Astrocyte of the hippocampus (primary cell): Measurements from ENCODE around the gene SLC7A7.
"Not testable (repeated sequence)": the region's sequence is repeated elsewhere in the genome, so short reads cannot be mapped to it uniquely, and the experiment has no call there.

Source experiments
- DNase-seq: peaks from one replicate; pipeline ENCODE4 v3.0.0; 2011; ENCODE audit warnings: low read depth, low spot score

The SLC7A7 gene

GRCh38 chr14:22757972-22758650, 57.1 kb downstream of the SLC7A7 start:
- DNase-seq = not testable (repeated sequence)

- no peak for DNase-seq
These were observed 61.6 kb downstream of the SLC7A7 start for GRCh38 chr14:22753586-22753985.

- DNase-seq = peak; percentile 33
These were observed 62.8 kb downstream of the SLC7A7 start for GRCh38 chr14:22752422-22752821.

GRCh38 chr14:22748631-22749068, 66.6 kb downstream of the SLC7A7 start:
- no peak for DNase-seq

GRCh38 chr14:22748206-22748605, 67.0 kb downstream of the SLC7A7 start:
- DNase-seq = no peak

GRCh38 chr14:22747769-22748168, 67.5 kb downstream of the SLC7A7 start:
- no peak for DNase-seq

GRCh38 chr14:22740020-22740419, 75.2 kb downstream of the SLC7A7 start:
- DNase-seq = no peak

GRCh38 chr14:22739423-22739822, 75.8 kb downstream of the SLC7A7 start:
- DNase-seq = no peak

GRCh38 chr14:22737052-22737451, 78.2 kb downstream of the SLC7A7 start:
- DNase-seq = no peak

GRCh38 chr14:22736384-22736783, 78.9 kb downstream of the SLC7A7 start:
- DNase-seq = not testable (repeated sequence)

- no peak for DNase-seq
These were observed 80.1 kb downstream of the SLC7A7 start for GRCh38 chr14:22735096-22735495.

- no peak for DNase-seq
These were observed 81.4 kb downstream of the SLC7A7 start for GRCh38 chr14:22733829-22734228.

GRCh38 chr14:22732062-22732461, 83.2 kb downstream of the SLC7A7 start:
- not testable (repeated sequence) for DNase-seq

GRCh38 chr14:22726012-22726411, 89.2 kb downstream of the SLC7A7 start:
- no peak for DNase-seq

GRCh38 chr14:22725374-22725773, 89.9 kb downstream of the SLC7A7 start:
- DNase-seq = not testable (repeated sequence)

- not testable (repeated sequence) for DNase-seq
These were observed 90.4 kb downstream of the SLC7A7 start for GRCh38 chr14:22724847-22725246.

GRCh38 chr14:22723815-22724214, 91.4 kb downstream of the SLC7A7 start:
- no peak for DNase-seq
